T-cell (primary cell): Measurements from ENCODE around the gene ELL. TPM values are rescaled to one million over a fixed set of nuclear protein-coding genes. Genes with fewer than 3 reads are reported as not detected.

Experiments used
- ATAC-seq, 4 experiments: fragments of 200-7000 bp in 3 of 4; fragments of 150-1000 bp in 1 of 4; cut with Tn5 transposase; replicated peaks in 1 of 4; 1 replicate in 3 of 4; 2 replicates in 1 of 4; pipeline ENCODE4 v1.10.0; 2021; ENCODE audit warnings: moderate library complexity in 3 of 4, mild to moderate bottlenecking in 2 of 4, moderate number of reproducible peaks in 1 of 4
- CTCF ChIA-PET, 2 donors: fragments of 300-600 bp; sonication (Branson Sonifier 250); formaldehyde crosslinking; loops; one replicate each; lab custom pipeline; 2022; ENCODE audit warnings: antibody characterized with exemption in 2 of 2; lab: Charles Lee
- POLR2A ChIA-PET, 2 donors: fragments of 300-600 bp; sonication (Branson Sonifier 250); formaldehyde crosslinking; loops; one replicate each; lab custom pipeline; 2022; ENCODE audit warnings: antibody characterized with exemption in 2 of 2; lab: Charles Lee
- DNase-seq, 35 experiments: peaks; one replicate each; pipeline versions ENCODE4 v3.0.0 to v3.0.0-alpha.2; 2013 to 2023
- H3K27ac ChIP-seq: one replicate; pipeline ENCODE4 v1.5.1; 2013; ENCODE audit warnings: low read length
- H3K27me3 ChIP-seq, 2 experiments: replicated peaks in 1 of 2; 1 replicate in 1 of 2; 2 replicates in 1 of 2; pipeline versions ENCODE4 v1.6.1 to v1.7.0; 2013; ENCODE audit warnings: low read length in 1 of 2, mixed read lengths in 1 of 2; ENCODE audit not compliant: control insufficient read depth in 2 of 2, insufficient read depth in 2 of 2; ENCODE audit errors: extremely low read depth in 1 of 2
- H3K36me3 ChIP-seq, 2 donors: 1 replicate in 1 of 2; 2 replicates in 1 of 2; pipeline versions ENCODE4 v1.6.1 to v1.7.0; 2013; ENCODE audit warnings: low read length in 1 of 2; ENCODE audit not compliant: control insufficient read depth in 2 of 2, insufficient read depth in 1 of 2; ENCODE audit errors: extremely low read depth in 1 of 2
- H3K4me1 ChIP-seq, 2 experiments: 1 replicate in 1 of 2; 2 replicates in 1 of 2; pipeline versions ENCODE4 v1.6.1 to v1.7.0; 2013; ENCODE audit warnings: low read length in 2 of 2, mixed read lengths in 1 of 2; ENCODE audit not compliant: insufficient read depth in 2 of 2, control insufficient read depth in 1 of 2; ENCODE audit errors: extremely low read depth in 1 of 2
- H3K4me3 ChIP-seq, 2 donors: 1 replicate in 1 of 2; 2 replicates in 1 of 2; pipeline versions ENCODE4 v1.5.1 to v1.7.0; 2013; ENCODE audit warnings: mild to moderate bottlenecking in 2 of 2, low read length in 1 of 2, moderate library complexity in 1 of 2; ENCODE audit not compliant: control insufficient read depth in 1 of 2; ENCODE audit errors: extremely low read depth in 1 of 2
- H3K9me3 ChIP-seq: 2 replicates; pipeline ENCODE4 v1.7.0; 2013
- H3K27ac Mint-ChIP-seq, 2 donors: one replicate each; pipeline ENCODE4 v1.8.0; 2020 to 2021; ENCODE audit warnings: mild to moderate bottlenecking in 2 of 2, mixed read lengths in 2 of 2
- H3K27me3 Mint-ChIP-seq, 2 donors: one replicate each; pipeline ENCODE4 v1.8.0; 2021 to 2022; ENCODE audit warnings: mixed read lengths in 2 of 2
- H3K36me3 Mint-ChIP-seq: one replicate; pipeline ENCODE4 v1.8.0; 2021; ENCODE audit warnings: mixed read lengths
- H3K4me1 Mint-ChIP-seq, 3 donors: one replicate each; pipeline ENCODE4 v1.8.0; 2020 to 2022; ENCODE audit warnings: mixed read lengths in 3 of 3, mild to moderate bottlenecking in 1 of 3
- H3K4me3 Mint-ChIP-seq, 3 donors: one replicate each; pipeline ENCODE4 v1.8.0; 2020 to 2022; ENCODE audit warnings: mild to moderate bottlenecking in 3 of 3, mixed read lengths in 3 of 3, moderate library complexity in 3 of 3
- H3K9me3 Mint-ChIP-seq, 3 donors: one replicate each; pipeline ENCODE4 v1.8.0; 2020 to 2022; ENCODE audit warnings: mixed read lengths in 3 of 3
- WGBS: methylation state at CpG from one replicate; pipeline ENCODE4 v1.1.5; 2013; ENCODE audit warnings: missing lambda C conversion rate; ENCODE audit not compliant: insufficient coverage; 5-methylcytosine and 5-hydroxymethylcytosine counted together
- total RNA-seq, 35 experiments: library from RNA in 6 of 35; stranded (reverse) in 6 of 35; fragments of 120-200 nt in 1 of 35; gene quantifications; one replicate each; pipeline versions ENCODE4 v1.2.1 to v1.2.4 and lab custom pipeline; 2013 to 2026

ELL gene
- total RNA-seq, 5 donors from 2014 or later (not counting 1 experiment from before 2014, with no cell fraction given): 27.2 to 46.4 (median 33.4) TPM

DNA sequence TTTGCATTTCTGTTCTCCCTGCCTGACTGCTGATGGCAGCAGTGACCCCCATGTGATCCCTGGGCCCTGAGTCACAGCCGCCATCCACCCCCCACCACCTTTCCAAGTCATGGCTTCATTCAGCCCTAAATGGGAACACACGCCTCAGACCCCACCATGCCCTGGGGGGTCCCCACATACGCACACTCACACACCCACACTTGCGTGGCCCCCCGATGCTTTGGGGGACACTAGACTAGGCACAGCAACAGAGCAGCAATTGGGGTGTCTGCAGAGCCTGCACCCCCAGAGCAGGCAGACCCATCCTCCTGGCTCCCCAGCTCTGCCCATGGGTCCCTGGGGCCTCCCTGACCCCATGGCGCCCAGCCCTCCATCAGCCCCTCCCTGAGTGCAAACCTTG lies 78.5 kb downstream of the ELL start:
- ChIA-PET POLR2A (interaction anchor here in 1 of 2 donors (0.5 kb wide), 1 partner anchor 337 kb away, joined by 4 read pairs; no protein-coding TSS in a partner anchor), CTCF (interaction anchor here in 1 of 2 donors (0.6 kb wide), 1 partner anchor 1798 kb away, joined by 8 read pairs; no protein-coding TSS in a partner anchor)
- 100% methylated on average over 5 of the region's 6 CpGs for WGBS
- Mint-ChIP-seq H3K9me3 (peaks cover 0 to 3% (median 0%) of the 10 kb centered on the region in 3 donors), H3K36me3 (peaks cover 21% of the 10 kb centered on the region), H3K4me1 (peaks cover 22 to 36% (median 30%) of the 10 kb centered on the region in 3 donors), H3K27me3 (no peaks in the 10 kb centered on the region), H3K4me3 (no peak overlapping the region), H3K27ac (peak overlapping the region; percentile 16 to 59)
- H3K27me3 ChIP-seq: no peaks in the 10 kb centered on the region
- H3K27ac ChIP-seq: no peak overlapping the region
- no peaks in the 10 kb centered on the region for H3K9me3 ChIP-seq
- no peak for ATAC-seq
- H3K4me1 ChIP-seq: peaks cover 0 to 29% of the 10 kb centered on the region in 2 experiments
- peaks cover 13 to 49% of the 10 kb centered on the region in 2 donors for H3K36me3 ChIP-seq
- H3K4me3 ChIP-seq: no peak overlapping the region
- no peak for DNase-seq

DNA sequence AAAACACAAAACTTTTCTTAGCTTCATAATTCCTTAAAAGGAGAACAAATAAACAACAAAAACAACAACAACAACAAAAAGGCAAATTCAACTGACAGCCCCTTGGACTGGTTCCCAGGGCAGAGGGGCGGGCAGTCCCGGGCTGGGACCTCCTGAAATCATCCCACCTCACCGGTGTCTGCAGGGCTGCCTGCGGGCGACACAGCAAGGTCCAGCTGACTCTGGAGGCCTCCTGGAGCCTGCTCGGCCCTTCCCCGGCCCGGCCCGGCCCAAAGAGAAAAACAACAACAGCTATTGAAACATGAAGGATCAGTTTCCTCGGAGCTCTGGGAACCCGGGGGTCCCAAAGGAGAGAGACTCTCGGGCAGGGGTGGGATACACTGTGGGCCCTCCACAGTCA lies 78.9 kb downstream of the ELL start:
- Mint-ChIP-seq H3K27ac (peak overlapping the region; percentile 79 to 89), H3K27me3 (no peaks in the 10 kb centered on the region), H3K9me3 (peaks cover 0 to 3% (median 0%) of the 10 kb centered on the region in 3 donors), H3K4me3 (peak overlapping the region in 1 of 3 donors; percentile 69), H3K36me3 (peaks cover 17% of the 10 kb centered on the region), H3K4me1 (peaks cover 22 to 36% (median 30%) of the 10 kb centered on the region in 3 donors)
- POLR2A ChIA-PET: interaction anchor here in 1 of 2 donors (0.5 kb wide), 1 partner anchor 336 kb away, joined by 4 read pairs; no protein-coding TSS in a partner anchor
- Histone ChIP-seq H3K4me1 (peaks cover 0 to 34% of the 10 kb centered on the region in 2 experiments), H3K36me3 (peaks cover 13 to 44% of the 10 kb centered on the region in 2 donors), H3K27me3 (no peaks in the 10 kb centered on the region), H3K9me3 (no peaks in the 10 kb centered on the region), H3K4me3 (no peak overlapping the region), H3K27ac (no peak overlapping the region)
- DNase-seq (no peak), ATAC-seq (no peak)
- WGBS: 100% methylated on average over 8 of the region's 12 CpGs
- CTCF ChIA-PET: interaction anchor here (0.6 to 0.7 kb wide), 2 partner anchors 759 to 1798 kb away, joined by 3 to 8 read pairs; no protein-coding TSS in a partner anchor

DNA sequence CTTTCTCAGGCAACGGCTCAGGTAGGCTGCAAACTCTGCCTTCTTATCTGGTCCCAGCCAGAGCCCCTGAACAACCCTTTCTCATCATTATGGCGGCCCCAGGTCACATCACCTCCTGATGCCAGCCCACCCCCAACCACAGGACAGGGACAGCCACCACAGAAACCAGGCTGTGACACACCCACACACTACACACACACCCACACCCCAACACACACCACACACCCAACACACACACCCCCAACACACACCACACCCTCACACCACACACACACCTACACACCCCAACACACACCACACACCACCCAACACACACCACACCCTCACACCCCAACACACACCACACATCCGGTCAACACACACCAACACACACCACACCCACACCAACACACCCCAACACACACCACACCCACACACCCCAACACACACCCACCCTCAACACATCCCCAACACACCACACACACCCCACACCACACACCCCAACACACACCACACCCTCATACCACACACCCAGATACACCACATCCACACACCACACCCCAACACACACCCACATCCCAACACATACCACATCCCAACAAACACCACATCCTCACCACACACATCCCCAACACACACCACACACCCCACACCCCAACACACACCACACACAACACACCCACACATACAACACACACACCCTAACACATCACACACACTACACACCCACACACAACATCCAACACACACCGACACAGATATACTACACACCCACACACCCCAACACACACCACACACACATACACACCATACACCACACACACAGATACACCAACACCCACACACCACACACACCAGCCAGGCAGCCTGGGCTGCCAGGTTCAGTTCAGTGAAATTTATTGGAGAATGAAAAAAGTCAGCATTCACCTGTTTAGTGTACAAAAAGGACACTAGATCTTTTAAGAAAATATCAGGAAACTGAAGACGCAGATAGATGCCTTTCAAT lies 79.8 kb downstream of the ELL start:
- ChIA-PET POLR2A (no interaction called here), CTCF (interaction anchor here in 1 of 2 donors (0.7 kb wide), 1 partner anchor 760 kb away, joined by 3 read pairs; no protein-coding TSS in a partner anchor)
- Mint-ChIP-seq H3K27me3 (no peaks in the 10 kb centered on the region), H3K4me3 (peak overlapping the region in 1 of 3 donors; percentile 69), H3K36me3 (peaks cover 15% of the 10 kb centered on the region), H3K27ac (peak overlapping the region; percentile 79 to 89), H3K9me3 (peaks cover 0 to 3% (median 0%) of the 10 kb centered on the region in 3 donors), H3K4me1 (peaks cover 22 to 36% (median 31%) of the 10 kb centered on the region in 3 donors)
- DNase-seq (peak in 20 of 35 experiments; percentile 26 to 63 (median 43)), ATAC-seq (peak in 2 of 4 experiments; percentile 7 to 13)
- H3K27ac ChIP-seq: peak overlapping the region; percentile 47
- H3K27me3 ChIP-seq: no peaks in the 10 kb centered on the region
- H3K4me1 ChIP-seq: peaks cover 0 to 40% of the 10 kb centered on the region in 2 experiments
- 60% methylated on average over 3 of the region's 5 CpGs for WGBS
- peaks cover 11 to 39% of the 10 kb centered on the region in 2 donors for H3K36me3 ChIP-seq
- H3K4me3 ChIP-seq: no peak overlapping the region
- no peaks in the 10 kb centered on the region for H3K9me3 ChIP-seq

DNA sequence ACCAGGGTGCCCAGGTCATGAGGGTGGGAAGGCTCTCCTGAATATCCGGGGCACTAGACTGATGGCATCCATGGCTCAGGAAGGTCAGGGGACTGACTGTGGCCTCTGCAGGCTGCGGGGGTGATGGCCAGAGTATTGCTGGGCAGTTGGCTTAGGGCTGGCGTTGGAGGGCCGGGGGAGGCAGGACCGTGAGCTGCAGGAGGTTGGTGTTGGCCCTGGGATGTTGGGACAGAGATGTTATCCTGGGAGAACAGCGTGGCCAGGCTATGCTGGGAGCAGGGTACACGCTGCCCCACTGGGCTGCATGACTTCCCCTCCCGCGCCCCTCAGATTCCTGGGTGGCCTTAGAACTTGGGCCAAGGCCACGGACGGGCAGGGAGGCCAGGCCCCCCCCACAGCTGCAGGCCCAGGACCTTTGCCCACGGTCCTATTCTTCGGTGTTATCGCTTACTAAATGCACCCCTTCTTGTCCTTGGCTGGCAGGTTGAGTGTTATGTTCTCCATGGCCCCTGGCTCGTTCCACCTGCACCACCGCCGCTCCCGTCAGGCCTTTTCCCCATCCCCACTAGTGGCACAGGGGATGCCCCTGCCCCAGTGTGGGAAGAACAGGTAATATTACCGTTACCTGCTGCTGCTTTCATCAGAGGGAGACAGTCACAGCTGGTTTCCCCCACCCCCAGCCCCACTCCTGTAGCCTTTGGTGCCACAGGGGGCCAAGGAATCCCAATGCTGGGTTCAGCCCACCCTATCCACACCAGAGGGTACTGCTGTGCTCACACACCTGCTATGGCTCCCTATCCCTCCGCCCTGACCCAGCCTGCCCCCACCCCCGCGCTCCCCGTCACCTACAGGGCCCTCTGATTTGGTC lies 80.7 kb downstream of the ELL start:
- peaks cover 26 to 38% (median 37%) of the 10 kb centered on the region in 3 donors for H3K4me1 Mint-ChIP-seq
- DNase-seq: peak in 1 of 35 experiments; percentile 27
- H3K9me3 ChIP-seq: no peaks in the 10 kb centered on the region
- H3K4me3 ChIP-seq: no peak overlapping the region
- ChIA-PET POLR2A (no interaction called here), CTCF (no interaction called here)
- H3K36me3 ChIP-seq: peaks cover 9 to 30% of the 10 kb centered on the region in 2 donors
- H3K27ac ChIP-seq: peak overlapping the region; percentile 47
- WGBS: 90% methylated on average over 22 of the region's 23 CpGs
- no peaks in the 10 kb centered on the region for H3K27me3 ChIP-seq
- H3K36me3 Mint-ChIP-seq: peaks cover 8% of the 10 kb centered on the region
- peak overlapping the region in 1 of 3 donors; percentile 19 for H3K4me3 Mint-ChIP-seq
- no peak for ATAC-seq
- H3K9me3 Mint-ChIP-seq: peaks cover 0 to 3% (median 0%) of the 10 kb centered on the region in 3 donors
- H3K4me1 ChIP-seq: peaks cover 2 to 49% of the 10 kb centered on the region in 2 experiments
- no peaks in the 10 kb centered on the region for H3K27me3 Mint-ChIP-seq
- H3K27ac Mint-ChIP-seq: peak overlapping the region; percentile 65 to 75

DNA sequence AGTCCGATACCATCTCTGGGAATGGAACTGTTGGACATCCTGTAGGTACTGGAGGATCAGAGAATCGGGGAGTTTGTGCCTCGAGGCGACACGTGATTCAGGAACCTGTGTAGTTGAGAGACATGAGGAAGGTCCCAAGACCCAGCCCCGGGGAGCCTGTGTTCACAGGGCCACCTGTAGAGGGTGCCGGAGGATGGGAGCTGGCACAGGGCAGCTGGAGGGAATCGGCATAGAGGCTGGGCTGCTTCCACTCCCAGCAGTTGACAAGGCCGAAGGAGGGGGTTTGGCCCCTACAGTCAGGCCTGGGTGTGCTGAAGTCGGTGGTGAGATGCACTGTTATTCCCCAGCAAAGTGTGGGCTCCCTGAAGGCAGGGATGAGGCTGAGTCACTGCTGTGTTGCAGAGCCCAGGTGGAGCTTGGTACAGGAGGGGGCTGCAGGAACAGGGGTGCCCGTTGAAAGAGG lies 81.4 kb downstream of the ELL start:
- Mint-ChIP-seq H3K27me3 (no peaks in the 10 kb centered on the region), H3K4me1 (peaks cover 29 to 42% (median 41%) of the 10 kb centered on the region in 3 donors), H3K4me3 (peak overlapping the region in 1 of 3 donors; percentile 19), H3K9me3 (peaks cover 0 to 3% (median 0%) of the 10 kb centered on the region in 3 donors), H3K36me3 (peaks cover 8% of the 10 kb centered on the region), H3K27ac (peak overlapping the region; percentile 59 to 75)
- POLR2A ChIA-PET: no interaction called here
- peaks cover 9 to 26% of the 10 kb centered on the region in 2 donors for H3K36me3 ChIP-seq
- H3K27ac ChIP-seq: no peak overlapping the region
- ATAC-seq (peak in 1 of 4 experiments; percentile 13), DNase-seq (peak in 5 of 35 experiments; percentile 17 to 60 (median 42))
- peaks cover 2 to 54% of the 10 kb centered on the region in 2 experiments for H3K4me1 ChIP-seq
- H3K4me3 ChIP-seq: no peak overlapping the region
- CTCF ChIA-PET: no interaction called here
- H3K27me3 ChIP-seq: no peaks in the 10 kb centered on the region
- H3K9me3 ChIP-seq: no peaks in the 10 kb centered on the region
- 48% methylated on average over 11 of the region's 11 CpGs for WGBS
